PC-3 (cell line): ENCODE data around the gene DAAM1. TPM values are rescaled to one million over a fixed set of nuclear protein-coding genes. Genes with fewer than 3 reads are reported as not detected.

Experiments
- ATAC-seq: fragments of 200-7000 bp; cut with Tn5 transposase; 2 replicates; pipeline ENCODE4 v1.9.1; 2020; ENCODE audit warnings: mild to moderate bottlenecking, moderate library complexity
- BruUV-seq: library from RNA; stranded (reverse); fragments of 400-500 nt; replicated peaks from 2 replicates; lab custom pipeline; 2021; lab: Mats Ljungman, UMichigan
- CTCF ChIA-PET: fragments of 300-600 bp; sonication (Branson Sonifier 250); formaldehyde crosslinking; loops from one replicate; lab custom pipeline; 2022; ENCODE audit warnings: antibody characterized with exemption; lab: Charles Lee
- POLR2A ChIA-PET: fragments of 300-600 bp; sonication (Branson Sonifier 250); formaldehyde crosslinking; loops from one replicate; lab custom pipeline; 2022; ENCODE audit warnings: antibody characterized with exemption; ENCODE audit not compliant: unreplicated experiment; lab: Charles Lee
- DNase-seq: peaks from one replicate; pipeline ENCODE4 v3.0.0-alpha.2; 2015
- H2AFZ ChIP-seq: fragments of 300-600 bp; sonication (generic); 2 replicates; pipeline ENCODE4 v1.6.0; 2016; ENCODE audit warnings: antibody characterized with exemption, low read length
- H3F3A ChIP-seq: fragments of 300-600 bp; sonication (generic); one replicate; pipeline ENCODE4 v1.6.0; 2017; ENCODE audit warnings: antibody characterized with exemption, low read length, control low read depth, mild to moderate bottlenecking; ENCODE audit not compliant: unreplicated experiment
- H3K27ac ChIP-seq: fragments of 300-600 bp; sonication (generic); 2 replicates; pipeline ENCODE4 v1.5.1; 2016; ENCODE audit warnings: mild to moderate bottlenecking, low read length
- H3K27me3 ChIP-seq: fragments of 300-600 bp; sonication (generic); 2 replicates; pipeline ENCODE4 v1.6.1; 2016; ENCODE audit warnings: low read length, mixed read lengths
- H3K36me3 ChIP-seq: fragments of 300-600 bp; sonication (generic); 2 replicates; pipeline ENCODE4 v1.6.1; 2016; ENCODE audit warnings: low read depth, mixed run types, low read length, mixed read lengths
- H3K4me1 ChIP-seq: fragments of 300-600 bp; sonication (generic); 2 replicates; pipeline ENCODE4 v1.5.1; 2016; ENCODE audit warnings: low read length; ENCODE audit not compliant: insufficient read depth
- H3K4me2 ChIP-seq: fragments of 300-600 bp; sonication (generic); 2 replicates; pipeline ENCODE4 v1.6.0; 2016; ENCODE audit warnings: low read length
- H3K4me3 ChIP-seq: fragments of 300-600 bp; sonication (generic); 2 replicates; pipeline ENCODE4 v1.5.1; 2016; ENCODE audit warnings: mild to moderate bottlenecking, low read length, mixed read lengths
- H3K79me2 ChIP-seq: fragments of 300-600 bp; sonication (generic); 2 replicates; pipeline ENCODE4 v1.6.1; 2017; ENCODE audit warnings: low read length, mixed read lengths
- H3K9ac ChIP-seq: fragments of 300-600 bp; sonication (generic); 2 replicates; pipeline ENCODE4 v1.6.0; 2016; ENCODE audit warnings: mild to moderate bottlenecking, low read length
- H3K9me2 ChIP-seq: fragments of 300-600 bp; sonication (generic); replicated peaks from 2 replicates; pipeline ENCODE4 v1.6.1; 2016; ENCODE audit warnings: mixed run types, low read length, mixed read lengths
- H3K9me3 ChIP-seq: fragments of 300-600 bp; sonication (generic); 2 replicates; pipeline ENCODE4 v1.6.1; 2016; ENCODE audit warnings: low read length, mixed read lengths
- H4K20me1 ChIP-seq: fragments of 300-600 bp; sonication (generic); 2 replicates; pipeline ENCODE4 v1.6.1; 2016; ENCODE audit warnings: low read length, mixed read lengths
- CTCF ChIP-seq: fragments of 300-600 bp; sonication (generic); conservative IDR thresholded peaks from 2 replicates; pipeline ENCODE4 v1.5.1; 2017; ENCODE audit warnings: antibody characterized with exemption, low read depth, mild to moderate bottlenecking, low read length
- EZH2 ChIP-seq: fragments of 300-600 bp; sonication (generic); IDR thresholded peaks from one replicate; pipeline ENCODE4 v1.6.1; 2017; ENCODE audit warnings: antibody characterized with exemption, mild to moderate bottlenecking, low read length; ENCODE audit not compliant: unreplicated experiment
- EZH2phosphoT487 ChIP-seq: fragments of 300-600 bp; sonication (generic); IDR thresholded peaks from 2 replicates; pipeline ENCODE4 v1.6.1; 2018; ENCODE audit warnings: mild to moderate bottlenecking, antibody characterized with exemption, low read length, borderline replicate concordance
- intact Hi-C: fragments of 100-400 bp; cut with micrococcal nuclease; formaldehyde crosslinking; loops from 2 replicates; pipeline ENCODE4 v1.9.0; 2023
- total RNA-seq: library from RNA; depleted of rRNA; stranded (reverse); fragments of >200 nt; gene quantifications from 2 replicates; pipeline ENCODE4 v1.2.3, GENCODE V29; 2014

The DAAM1 gene
- total RNA-seq, 1 experiment from 2014 or later: 32.7 TPM

- Histone ChIP-seq H3K4me3 (no peak overlapping the region), H4K20me1 (no peaks in the 10 kb centered on the region), H3K27ac (no peak overlapping the region), H3K4me1 (no peaks in the 10 kb centered on the region), H3F3A (no peaks in the 10 kb centered on the region), H3K9me2 (no peaks in the 10 kb centered on the region), H3K36me3 (no peaks in the 10 kb centered on the region), H3K4me2 (no peak overlapping the region), H3K79me2 (no peaks in the 10 kb centered on the region), H3K27me3 (no peaks in the 10 kb centered on the region), H2AFZ (no peak overlapping the region), H3K9me3 (no peaks in the 10 kb centered on the region), H3K9ac (no peak overlapping the region)
- intact Hi-C loops: no loop called here
- POLR2A ChIA-PET: interaction anchor here (0.5 kb wide), 1 partner anchor 1015 kb away, joined by 3 read pairs; no protein-coding TSS in a partner anchor
- ATAC-seq (no peak), DNase-seq (no peak)
- BruUV-seq: no TSS peak
- TF ChIP-seq EZH2: no peak
- no peak for TF ChIP-seq CTCF
- no peak for TF ChIP-seq EZH2phosphoT487
- CTCF ChIA-PET: no interaction called here
Observed at GRCh38 chr14:59419303-59419702, 230.8 kb downstream of the DAAM1 start.
